HepG2 (cell line): Measurements from ENCODE around the gene CEP57L1. TPM values are rescaled to one million over a fixed set of nuclear protein-coding genes. Genes with fewer than 3 reads are reported as not detected.
A peak's percentile ranks its signal among the peaks of the same experiment; 100 is the strongest.

Experiments
- ATAC-seq: fragments of 200-7000 bp; cut with Tn5 transposase; 3 replicates; pipeline ENCODE4 v1.9.1; 2020; ENCODE audit warnings: mild to moderate bottlenecking, moderate library complexity
- BruUV-seq: library from RNA; stranded (reverse); fragments of 400-500 nt; replicated peaks from 2 replicates; lab custom pipeline; 2021; lab: Mats Ljungman, UMichigan
- CTCF ChIA-PET: fragments of 300-600 bp; formaldehyde crosslinking; extraction: SDS; loops from one replicate; lab custom pipeline; 2021; ENCODE audit warnings: low total read pairs, inconsistent platforms, low intra/inter-chr PET ratio; lab: Yijun Ruan, JAX
- POLR2A ChIA-PET: fragments of 350-600 bp; sonication (Branson Sonifier 250); formaldehyde crosslinking; loops from one replicate; lab custom pipeline; 2020; ENCODE audit warnings: antibody characterized with exemption, inconsistent platforms; lab: Yijun Ruan, JAX
- DNase-seq: peaks from one replicate; pipeline ENCODE4 v3.0.0-alpha.2; 2015; ENCODE audit warnings: low spot score
- FAIRE-seq: peaks from 3 replicates; lab custom pipeline; 2011; peaks lifted over from hg19 to GRCh38; lab: Jason Lieb, UNC
- H2AFZ ChIP-seq: one replicate; pipeline ENCODE4 v1.6.1; 2011; ENCODE audit warnings: low read length, inconsistent platforms
- H3K27ac ChIP-seq: fragments of 300-600 bp; 3 replicates; pipeline ENCODE4 v1.8.0; 2011; ENCODE audit warnings: mixed run types, mild to moderate bottlenecking, mixed read lengths, low read length, inconsistent platforms; ENCODE audit not compliant: insufficient read depth; ENCODE audit errors: extremely low read length
- H3K27me3 ChIP-seq, 2 experiments: fragments of 200-600 bp in 1 of 2; 2 replicates in 1 of 2; 3 replicates in 1 of 2; pipeline versions ENCODE4 v1.6.0 to v1.8.0; 2011; ENCODE audit warnings: low read length in 2 of 2, mild to moderate bottlenecking in 2 of 2, moderate library complexity in 2 of 2, inconsistent platforms in 1 of 2; ENCODE audit not compliant: insufficient read depth in 2 of 2, control insufficient read depth in 1 of 2
- H3K36me3 ChIP-seq, 2 experiments: fragments of 200-600 bp in 1 of 2; replicated peaks in 1 of 2; 2 replicates in 1 of 2; 3 replicates in 1 of 2; pipeline versions ENCODE4 v1.5.1 to v1.8.0; 2011; ENCODE audit warnings: low read length in 2 of 2, inconsistent platforms in 1 of 2; ENCODE audit not compliant: insufficient read depth in 2 of 2, control insufficient read depth in 1 of 2
- H3K4me1 ChIP-seq: 2 replicates; pipeline ENCODE4 v1.5.1; 2012; ENCODE audit warnings: low read length, inconsistent platforms; ENCODE audit not compliant: insufficient read depth
- H3K4me2 ChIP-seq: 2 replicates; pipeline ENCODE4 v1.6.0; 2011; ENCODE audit warnings: low read depth, low read length, inconsistent platforms
- H3K4me3 ChIP-seq, 3 experiments: fragments of 200-600 bp in 1 of 3; sonication (generic), shearing (Covaris generic) in 1 of 3; replicated peaks in 1 of 3; 2 replicates each; pipeline ENCODE4 v1.5.1; 2011 to 2016; ENCODE audit warnings: low read length in 3 of 3, inconsistent platforms in 2 of 3, low read depth in 2 of 3, mild to moderate bottlenecking in 2 of 3, control low read depth in 1 of 3, mixed read lengths in 1 of 3; ENCODE audit not compliant: insufficient read depth in 1 of 3
- H3K79me2 ChIP-seq: one replicate; pipeline ENCODE4 v1.6.1; 2011; ENCODE audit warnings: low read length, inconsistent platforms; ENCODE audit not compliant: insufficient read depth
- H3K9ac ChIP-seq: 2 replicates; pipeline ENCODE4 v1.6.0; 2011; ENCODE audit warnings: mild to moderate bottlenecking, low read depth, low read length, inconsistent platforms; ENCODE audit not compliant: insufficient read depth
- H3K9me3 ChIP-seq: 2 replicates; pipeline ENCODE4 v1.5.1; 2012; ENCODE audit warnings: mild to moderate bottlenecking, low read length
- H4K20me1 ChIP-seq: 2 replicates; pipeline ENCODE4 v1.6.0; 2011; ENCODE audit warnings: inconsistent platforms, mild to moderate bottlenecking, low read length, moderate library complexity; ENCODE audit not compliant: insufficient read depth
- AKAP8 ChIP-seq: sonication (generic); formaldehyde crosslinking; IDR thresholded peaks from 2 replicates; pipeline ENCODE4 v1.5.1; 2020; ENCODE audit warnings: mild to moderate bottlenecking, missing genetic modification reagents
- ARID5B ChIP-seq: IDR thresholded peaks from 2 replicates; pipeline ENCODE4 v1.4.0; 2020; ENCODE audit warnings: mild to moderate bottlenecking, missing genetic modification reagents
- CENPBD1 ChIP-seq: sonication (generic); formaldehyde crosslinking; IDR thresholded peaks from 2 replicates; pipeline ENCODE4 v1.8.0; 2022; ENCODE audit warnings: missing genetic modification reagents, low read depth, mild to moderate bottlenecking, borderline replicate concordance
- GRHL1 ChIP-seq: sonication (generic); formaldehyde crosslinking; conservative IDR thresholded peaks from 2 replicates; pipeline ENCODE4 v1.8.0; 2022; ENCODE audit warnings: missing genetic modification reagents
- JUND ChIP-seq: sonication (generic); formaldehyde crosslinking; IDR thresholded peaks from 2 replicates; pipeline ENCODE4 v1.8.0; 2022; ENCODE audit warnings: mild to moderate bottlenecking, missing genetic modification reagents
- MYNN ChIP-seq: sonication (generic); formaldehyde crosslinking; IDR thresholded peaks from 2 replicates; pipeline ENCODE4 v1.4.0; 2020; ENCODE audit warnings: mild to moderate bottlenecking, low read depth, missing genetic modification reagents
- PHF21A ChIP-seq: sonication (generic); formaldehyde crosslinking; IDR thresholded peaks from 2 replicates; pipeline ENCODE4 v1.5.0; 2020; ENCODE audit warnings: mild to moderate bottlenecking, missing genetic modification reagents
- SAP130 ChIP-seq: IDR thresholded peaks from 2 replicates; pipeline ENCODE4 v1.6.1; 2016; ENCODE audit warnings: low read depth
- THAP8 ChIP-seq: sonication (generic); formaldehyde crosslinking; IDR thresholded peaks from 2 replicates; pipeline ENCODE4 v1.5.1; 2020; ENCODE audit warnings: missing genetic modification reagents, mild to moderate bottlenecking, borderline replicate concordance
- ZFP36L1 ChIP-seq: sonication (generic); formaldehyde crosslinking; IDR thresholded peaks from 2 replicates; pipeline ENCODE4 v1.8.0; 2022; ENCODE audit warnings: mild to moderate bottlenecking, missing genetic modification reagents, moderate library complexity
- ZNF12 ChIP-seq: sonication (generic); formaldehyde crosslinking; IDR thresholded peaks from 2 replicates; pipeline ENCODE4 v1.5.0; 2020; ENCODE audit warnings: missing genetic modification reagents
- ZNF230 ChIP-seq: sonication (generic); formaldehyde crosslinking; IDR thresholded peaks from 2 replicates; pipeline ENCODE4 v1.4.0; 2020; ENCODE audit warnings: mild to moderate bottlenecking, missing genetic modification reagents
- ZNF264 ChIP-seq: sonication (generic); formaldehyde crosslinking; IDR thresholded peaks from 2 replicates; pipeline ENCODE4 v1.4.0; 2020; ENCODE audit warnings: missing genetic modification reagents
- ZNF468 ChIP-seq: sonication (generic); formaldehyde crosslinking; IDR thresholded peaks from 2 replicates; pipeline ENCODE4 v1.8.0; 2022; ENCODE audit warnings: mild to moderate bottlenecking, moderate library complexity, missing genetic modification reagents
- ZNF484 ChIP-seq: sonication (generic); formaldehyde crosslinking; IDR thresholded peaks from 2 replicates; pipeline ENCODE4 v1.5.1; 2020; ENCODE audit warnings: mild to moderate bottlenecking, low read depth, missing genetic modification reagents, borderline replicate concordance
- WGBS: methylation state at CpG from one replicate; pipeline ENCODE4 v1.1.6; 2017; ENCODE audit warnings: low lambda C conversion rate; 5-methylcytosine and 5-hydroxymethylcytosine counted together
- in situ Hi-C: cut with HindIII; loops from 2 replicates; pipeline ENCODE4 v1.10.0; 2017; ENCODE audit warnings: low pct_unique_long_range_greater_than_20kb; ENCODE audit not compliant: extremely low pct_ligation_motif_present
- intact Hi-C: fragments of 100-400 bp; cut with micrococcal nuclease; formaldehyde crosslinking; loops from one replicate; pipeline ENCODE4 v1.10.0; 2022; ENCODE audit not compliant: unreplicated experiment
- polyA plus RNA-seq, 8 experiments: library from polyadenylated mRNA; depleted of rRNA in 3 of 8; stranded (reverse) in 7 of 8; unstranded in 1 of 8; fragments of >200 nt; fragmentation: Illumina TruSeq in 4 of 8; extraction: Trizol in 4 of 8; gene quantifications; 2 replicates each; pipeline versions ENCODE4 v1.2.1 to v1.2.3, GENCODE V29; 2011 to 2016; ENCODE audit warnings: low read depth in 4 of 8, missing spikeins in 1 of 8, mixed read lengths in 1 of 8; ENCODE audit not compliant: insufficient read depth in 1 of 8
- total RNA-seq, 5 experiments: library from RNA; depleted of rRNA; stranded (reverse); fragments of >200 nt; fragmentation: Illumina TruSeq; extraction: Trizol; gene quantifications; 2 replicates each; pipeline ENCODE4 v1.2.3, GENCODE V29; 2016; ENCODE audit warnings: low read depth in 1 of 5

Gene CEP57L1
- total and polyA plus RNA-seq, 2 of the 13 experiments (the other 11 are each of a cell fraction or from before 2014, with no cell fraction given) = 7.7 to 15.5 TPM

DNA sequence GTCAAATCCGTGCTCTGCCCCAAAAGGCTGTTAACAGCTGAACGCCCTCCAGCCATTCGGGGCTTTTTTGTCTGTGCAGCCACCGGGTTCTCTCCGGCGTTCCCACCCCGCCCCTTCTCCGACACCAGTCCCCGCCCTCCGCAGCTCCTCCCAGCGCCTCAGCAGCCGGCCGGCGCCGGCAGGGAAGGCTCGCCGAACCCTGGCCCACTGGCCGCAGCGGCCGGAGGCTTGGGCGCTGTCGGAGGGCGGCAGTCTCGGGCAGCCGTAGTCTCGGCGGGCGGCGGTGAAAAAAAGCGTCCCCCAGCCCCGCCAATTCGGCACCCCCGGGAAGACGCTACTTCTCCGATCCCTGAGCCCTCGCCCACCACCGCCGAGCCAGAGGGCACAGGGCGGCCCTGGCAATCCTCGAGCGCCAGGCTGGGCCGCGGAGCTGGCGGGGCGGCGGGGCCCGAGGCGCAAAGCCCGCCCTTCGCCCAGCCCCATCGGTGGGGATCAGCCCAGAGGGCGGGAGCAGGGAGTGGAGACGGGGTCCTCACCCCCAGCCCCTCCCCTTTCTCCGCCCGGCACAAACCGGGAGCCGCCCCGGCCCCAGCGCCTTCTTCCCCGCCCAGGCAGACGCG is 781 bp upstream of the CEP57L1 start, which contains the start of gene SESN1:
Gene SESN1, minus strand, starts transcription at position 431 of the 620 bp plus-strand sequence. CDS start 773 bp downstream, outside the sequence.
- ChIA-PET POLR2A (interaction anchor here (0.9 to 2.4 kb wide), 15 partner anchors 13 to 1137 kb away, joined by 3 to 18 read pairs (median 5); partner anchors contain the start of genes ARMC2, FOXO3, SEC63 and SNX3), CTCF (no interaction called here)
- H3K9me3 ChIP-seq = no peaks in the 10 kb centered on the region
- no CpG with 5 or more reads among the region's 62 CpGs for WGBS
- peak within 1 kb of the TSS; percentile 97 for H2AFZ ChIP-seq
- DNase-seq (peak; percentile 76), FAIRE-seq (no peak), ATAC-seq (peak; percentile 90)
- H4K20me1 ChIP-seq = peaks cover 12% of the 10 kb centered on the region
- H3K4me3 ChIP-seq = peak within 1 kb of the TSS; percentile 74 to 98 (median 89)
- intact Hi-C loops = loop anchor here (5.0 kb wide), 1 partner anchor 288 kb away; the partner anchor contains the start of gene CD164
- in situ Hi-C loops = no loop called here
- no peaks in the 10 kb centered on the region; a peak in 1 of 5 replicates for H3K27me3 ChIP-seq
- H3K36me3 ChIP-seq = no peaks in the 10 kb centered on the region
- peaks cover 47% of the 10 kb centered on the region for H3K79me2 ChIP-seq
- peak within 1 kb of the TSS; percentile 96 for H3K27ac ChIP-seq
- peak within 1 kb of the TSS; percentile 89 for H3K4me2 ChIP-seq
- H3K9ac ChIP-seq = peak within 1 kb of the TSS; percentile 89
- H3K4me1 ChIP-seq = peaks cover 52% of the 10 kb centered on the region
- no TSS peak for BruUV-seq
- TF ChIP-seq GRHL1 (CRISPR knock-in tag) = no peak
- no peak for TF ChIP-seq PHF21A (CRISPR knock-in tag)
- no peak for TF ChIP-seq ZFP36L1 (CRISPR knock-in tag)
- TF ChIP-seq MYNN (CRISPR knock-in tag) = no peak
- TF ChIP-seq ZNF12 (CRISPR knock-in tag) = peak; percentile 100
- 0 out of 2 replicates have a peak, but pooled peaks have one; percentile 92 for TF ChIP-seq THAP8 (CRISPR knock-in tag)
- TF ChIP-seq AKAP8 (CRISPR knock-in tag) = no peak; the same call in 1 of the 2 replicates
- TF ChIP-seq SAP130 = peak; percentile 85
- TF ChIP-seq ARID5B (CRISPR knock-in tag) = peak; percentile 48; the same call in 1 of the 2 replicates
- TF ChIP-seq JUND (CRISPR knock-in tag) = no peak
- TF ChIP-seq ZNF230 = 0 out of 2 replicates have a peak, but pooled peaks have one; percentile 58
- TF ChIP-seq ZNF468 (CRISPR knock-in tag) = no peak
- TF ChIP-seq ZNF484 = no peak
- 0 out of 2 replicates have a peak, but pooled peaks have one; percentile 34 for TF ChIP-seq ZNF264 (CRISPR knock-in tag)
- TF ChIP-seq CENPBD1 = 0 out of 2 replicates have a peak, but pooled peaks have one; percentile 3
